ENCODE data around the gene SPOCK2. TPM values are rescaled to one million over a fixed set of nuclear protein-coding genes. Genes with fewer than 3 reads are reported as not detected.

Gene SPOCK2
- total RNA-seq, 2 experiments from 2014 or later = 0.76 to 7.5 TPM

DNA sequence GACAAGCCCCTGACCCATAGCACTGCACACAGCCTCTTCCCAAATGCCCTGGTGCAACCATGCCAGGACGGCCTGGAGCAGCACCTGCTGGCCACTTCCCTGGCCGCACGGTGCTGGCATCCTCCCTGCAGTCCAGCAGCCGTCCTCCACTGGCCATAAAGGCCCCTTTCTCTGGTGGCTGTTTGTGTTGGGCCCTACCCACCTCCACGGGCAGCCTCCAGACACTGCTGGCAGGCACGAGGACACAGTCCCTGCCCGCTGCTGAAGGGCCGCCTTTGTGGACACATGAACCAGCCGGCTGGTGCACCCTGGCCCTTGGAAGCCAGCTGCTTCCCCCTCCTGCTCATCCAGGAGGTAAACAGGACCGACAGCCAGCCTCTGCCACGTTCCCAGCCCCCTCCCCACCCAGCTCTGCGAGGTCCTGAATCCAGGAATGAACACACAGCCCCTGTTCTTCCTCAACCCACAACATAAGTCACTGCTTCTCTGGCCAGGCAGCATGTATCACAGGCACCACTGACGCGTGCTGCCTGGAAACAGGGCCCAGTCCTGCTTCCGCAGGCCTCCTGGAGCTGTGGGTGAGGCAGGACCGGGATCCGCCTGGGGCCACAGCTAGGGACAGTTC lies 43.8 kb downstream of the SPOCK2 start:
- no peak for DNase-seq (ENCODE audit: low spot score)
- ChIA-PET POLR2A (interaction anchor here (0.6 kb wide), 1 partner anchor 705 kb away, joined by 5 read pairs; no protein-coding TSS in a partner anchor), CTCF (ENCODE audit: unreplicated experiment) (no interaction called here)
- no peak overlapping the region for H3K27ac ChIP-seq (ENCODE audit: low read depth, low read length, poor library complexity, severe bottlenecking)
- no peaks in the 10 kb centered on the region for H3K9me2 ChIP-seq (ENCODE audit: insufficient read depth, low read length)
- no peak for TF ChIP-seq EZH2phosphoT487 (IDR thresholded peaks at IDR 0.05; ENCODE audit: borderline replicate concordance, low read depth, low read length)
- TF ChIP-seq, protein P1, sequence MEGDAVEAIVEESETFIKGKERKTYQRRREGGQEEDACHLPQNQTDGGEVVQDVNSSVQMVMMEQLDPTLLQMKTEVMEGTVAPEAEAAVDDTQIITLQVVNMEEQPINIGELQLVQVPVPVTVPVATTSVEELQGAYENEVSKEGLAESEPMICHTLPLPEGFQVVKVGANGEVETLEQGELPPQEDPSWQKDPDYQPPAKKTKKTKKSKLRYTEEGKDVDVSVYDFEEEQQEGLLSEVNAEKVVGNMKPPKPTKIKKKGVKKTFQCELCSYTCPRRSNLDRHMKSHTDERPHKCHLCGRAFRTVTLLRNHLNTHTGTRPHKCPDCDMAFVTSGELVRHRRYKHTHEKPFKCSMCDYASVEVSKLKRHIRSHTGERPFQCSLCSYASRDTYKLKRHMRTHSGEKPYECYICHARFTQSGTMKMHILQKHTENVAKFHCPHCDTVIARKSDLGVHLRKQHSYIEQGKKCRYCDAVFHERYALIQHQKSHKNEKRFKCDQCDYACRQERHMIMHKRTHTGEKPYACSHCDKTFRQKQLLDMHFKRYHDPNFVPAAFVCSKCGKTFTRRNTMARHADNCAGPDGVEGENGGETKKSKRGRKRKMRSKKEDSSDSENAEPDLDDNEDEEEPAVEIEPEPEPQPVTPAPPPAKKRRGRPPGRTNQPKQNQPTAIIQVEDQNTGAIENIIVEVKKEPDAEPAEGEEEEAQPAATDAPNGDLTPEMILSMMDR (conservative IDR thresholded peaks at IDR 0.05; ENCODE audit: low read length) = no peak
- no peaks in the 10 kb centered on the region for H3K36me3 ChIP-seq (ENCODE audit: insufficient read depth, low read length)
- intact Hi-C loops (cut with micrococcal nuclease; ENCODE audit: unreplicated experiment) = no loop called here
- no peak overlapping the region for H3K4me3 ChIP-seq (ENCODE audit: low read depth, low read length, poor library complexity, severe bottlenecking)
- H3K79me2 ChIP-seq (ENCODE audit: insufficient read depth, low read depth, low read length) = no peaks in the 10 kb centered on the region
- H4K20me1 ChIP-seq (ENCODE audit: insufficient read depth, low read length) = no peaks in the 10 kb centered on the region
- no peak overlapping the region for H3K4me2 ChIP-seq (ENCODE audit: low read length)
- H3K9me3 ChIP-seq (ENCODE audit: low read length) = no peaks in the 10 kb centered on the region
- H3K4me1 ChIP-seq (ENCODE audit: insufficient read depth, low read length, poor library complexity, severe bottlenecking) = no peaks in the 10 kb centered on the region
- BruUV-seq (replicated peaks) = no TSS peak
- H2AFZ ChIP-seq (ENCODE audit: low read length) = no peak overlapping the region

DNA sequence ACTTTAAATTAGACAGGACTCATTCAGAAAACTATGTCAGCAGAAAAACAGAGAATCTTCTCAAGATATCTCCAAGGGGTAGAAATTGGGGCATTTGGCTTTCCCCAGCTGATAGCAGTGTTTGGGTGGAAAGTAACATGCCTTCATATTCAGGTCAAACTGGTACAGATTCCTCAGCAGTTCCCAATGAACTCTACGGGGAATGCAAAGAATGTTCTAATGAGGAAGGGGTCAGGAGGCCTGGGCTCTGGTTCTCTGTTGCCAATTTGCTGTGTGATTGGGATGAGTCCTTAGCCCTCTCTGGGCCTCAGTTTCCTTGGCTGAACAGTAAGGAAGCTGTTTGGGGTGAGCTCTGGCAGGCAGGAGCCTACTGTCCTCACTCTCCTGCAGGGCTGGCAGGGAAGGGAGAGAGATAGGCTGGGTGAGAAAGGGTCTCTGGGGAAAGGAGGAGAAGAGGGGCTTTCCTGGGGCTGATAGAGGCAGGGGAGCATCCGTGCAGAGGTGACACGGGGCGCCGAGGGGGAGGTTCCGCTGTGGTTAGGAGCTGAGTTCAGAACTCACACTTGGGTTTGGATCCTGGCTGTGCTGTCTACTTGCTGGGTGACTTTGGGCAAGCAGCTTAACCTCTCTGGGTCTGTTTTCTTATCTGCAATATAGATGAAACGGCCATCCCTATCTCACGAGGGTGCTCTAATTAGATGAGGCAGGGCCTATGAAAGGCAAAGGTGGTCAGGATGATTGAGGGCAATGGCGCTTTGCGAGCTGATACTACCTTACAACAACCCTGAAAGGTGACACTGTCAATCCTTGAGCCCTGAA lies 45.1 kb downstream of the SPOCK2 start:
- H3K9me3 ChIP-seq (ENCODE audit: low read length) = no peaks in the 10 kb centered on the region
- H4K20me1 ChIP-seq (ENCODE audit: insufficient read depth, low read length) = no peaks in the 10 kb centered on the region
- TF ChIP-seq, protein P1 (conservative IDR thresholded peaks at IDR 0.05; ENCODE audit: low read length) = no peak
- no peak for TF ChIP-seq EZH2phosphoT487 (IDR thresholded peaks at IDR 0.05; ENCODE audit: borderline replicate concordance, low read depth, low read length)
- BruUV-seq (replicated peaks) = no TSS peak
- no peaks in the 10 kb centered on the region for H3K9me2 ChIP-seq (ENCODE audit: insufficient read depth, low read length)
- H3K79me2 ChIP-seq (ENCODE audit: insufficient read depth, low read depth, low read length) = no peaks in the 10 kb centered on the region
- no peak overlapping the region for H3K4me2 ChIP-seq (ENCODE audit: low read length)
- H3K27ac ChIP-seq (ENCODE audit: low read depth, low read length, poor library complexity, severe bottlenecking) = no peak overlapping the region
- intact Hi-C loops (cut with micrococcal nuclease; ENCODE audit: unreplicated experiment) = no loop called here
- H3K36me3 ChIP-seq (ENCODE audit: insufficient read depth, low read length) = no peaks in the 10 kb centered on the region
- DNase-seq (ENCODE audit: low spot score) = no peak
- no peak overlapping the region for H3K4me3 ChIP-seq (ENCODE audit: low read depth, low read length, poor library complexity, severe bottlenecking)
- no peak overlapping the region for H2AFZ ChIP-seq (ENCODE audit: low read length)
- H3K4me1 ChIP-seq (ENCODE audit: insufficient read depth, low read length, poor library complexity, severe bottlenecking) = no peaks in the 10 kb centered on the region
- CTCF ChIA-PET (ENCODE audit: unreplicated experiment) = no interaction called here
- POLR2A ChIA-PET = interaction anchor here (0.5 to 0.7 kb wide), 3 partner anchors 87 to 681 kb away, joined by 3 read pairs; no protein-coding TSS in a partner anchor

DNA sequence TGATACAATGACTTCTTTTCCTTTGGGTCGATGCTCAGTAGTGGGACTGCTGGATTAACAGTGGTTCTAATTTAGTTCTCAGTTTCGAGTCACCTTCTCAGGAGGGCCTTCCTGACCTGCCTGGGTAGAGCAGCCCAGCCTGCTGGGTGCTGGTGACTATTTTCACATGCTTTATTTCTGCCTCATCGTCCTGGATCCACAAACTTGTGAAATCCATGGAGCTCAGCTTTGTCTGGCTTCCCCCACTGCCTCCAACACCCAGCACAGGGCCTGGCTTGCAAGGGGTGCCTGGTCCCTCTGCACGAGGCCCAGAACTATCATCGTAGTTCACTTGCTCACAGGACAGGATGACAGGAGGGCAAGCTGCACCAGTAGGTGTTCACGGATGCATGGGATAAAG lies 46.9 kb downstream of the SPOCK2 start:
- no peaks in the 10 kb centered on the region for H3K9me3 ChIP-seq (ENCODE audit: low read length)
- H3K9me2 ChIP-seq (ENCODE audit: insufficient read depth, low read length) = no peaks in the 10 kb centered on the region
- intact Hi-C loops (cut with micrococcal nuclease; ENCODE audit: unreplicated experiment) = no loop called here
- H2AFZ ChIP-seq (ENCODE audit: low read length) = no peak overlapping the region
- no peaks in the 10 kb centered on the region for H3K79me2 ChIP-seq (ENCODE audit: insufficient read depth, low read depth, low read length)
- ChIA-PET CTCF (ENCODE audit: unreplicated experiment) (no interaction called here), POLR2A (interaction anchor here (0.6 kb wide), 1 partner anchor 143 kb away, joined by 6 read pairs; no protein-coding TSS in a partner anchor)
- H3K27ac ChIP-seq (ENCODE audit: low read depth, low read length, poor library complexity, severe bottlenecking) = no peak overlapping the region
- no peaks in the 10 kb centered on the region for H4K20me1 ChIP-seq (ENCODE audit: insufficient read depth, low read length)
- H3K4me2 ChIP-seq (ENCODE audit: low read length) = no peak overlapping the region
- no peaks in the 10 kb centered on the region for H3K4me1 ChIP-seq (ENCODE audit: insufficient read depth, low read length, poor library complexity, severe bottlenecking)
- TF ChIP-seq, protein P1 (conservative IDR thresholded peaks at IDR 0.05; ENCODE audit: low read length) = no peak
- TF ChIP-seq EZH2phosphoT487 (IDR thresholded peaks at IDR 0.05; ENCODE audit: borderline replicate concordance, low read depth, low read length) = no peak
- H3K4me3 ChIP-seq (ENCODE audit: low read depth, low read length, poor library complexity, severe bottlenecking) = no peak overlapping the region
- no peak for DNase-seq (ENCODE audit: low spot score)
- H3K36me3 ChIP-seq (ENCODE audit: insufficient read depth, low read length) = no peaks in the 10 kb centered on the region
- BruUV-seq (replicated peaks) = no TSS peak

Measured in OCI-LY7 (cell line).